OCI-LY1 (cell line): ENCODE results near the gene ZNF608.

ENCODE experiments used
- CTCF ChIP-seq: fragments of 200-600 bp; sonication (generic), shearing (Covaris generic); IDR thresholded peaks from 2 replicates; pipeline ENCODE4 v1.5.1; 2017; ENCODE audit warnings: mild to moderate bottlenecking, antibody characterized with exemption, low read length, moderate library complexity, mixed read lengths
- EZH2 ChIP-seq: fragments of 200-600 bp; sonication (generic), shearing (Covaris generic); IDR thresholded peaks from 2 replicates; pipeline ENCODE4 v1.8.0; 2017; ENCODE audit warnings: borderline replicate concordance, mixed run types, mild to moderate bottlenecking, antibody characterized with exemption, low read length, moderate library complexity, mixed read lengths

DNA sequence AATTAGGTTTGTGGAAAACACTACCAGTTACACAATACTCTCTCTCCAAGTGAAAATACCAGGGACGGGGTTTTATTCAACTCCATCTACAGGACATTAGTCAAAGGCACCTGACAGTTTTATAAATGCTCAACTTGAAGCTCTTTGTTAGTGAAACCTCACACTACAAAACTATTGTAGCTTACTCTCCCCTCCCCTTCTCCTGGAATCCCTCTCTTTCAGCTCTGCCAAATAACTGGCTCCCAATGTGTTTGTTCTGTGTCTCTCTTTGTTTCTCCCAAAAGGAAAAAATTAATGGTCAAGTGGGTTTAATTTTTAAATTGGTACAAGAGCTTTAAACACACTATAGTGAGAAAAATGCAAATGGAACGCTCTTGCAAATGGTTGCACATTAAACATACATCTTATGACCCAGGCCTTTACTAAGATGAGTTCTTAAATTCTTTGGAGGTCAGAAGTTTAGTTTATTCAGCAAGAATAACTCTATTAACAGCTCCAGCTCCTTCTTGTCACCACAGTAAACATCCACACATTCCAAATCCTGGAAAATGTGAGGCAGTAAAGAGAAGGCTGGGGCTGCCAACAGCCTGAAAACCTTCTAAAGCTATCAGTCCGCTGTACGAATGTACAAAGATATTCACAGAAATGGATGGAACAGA, 48.4 kb downstream of the ZNF608 start:
- TF ChIP-seq EZH2 (no peak), CTCF (no peak)
